ENCODE data around the gene MAMSTR.

DNA sequence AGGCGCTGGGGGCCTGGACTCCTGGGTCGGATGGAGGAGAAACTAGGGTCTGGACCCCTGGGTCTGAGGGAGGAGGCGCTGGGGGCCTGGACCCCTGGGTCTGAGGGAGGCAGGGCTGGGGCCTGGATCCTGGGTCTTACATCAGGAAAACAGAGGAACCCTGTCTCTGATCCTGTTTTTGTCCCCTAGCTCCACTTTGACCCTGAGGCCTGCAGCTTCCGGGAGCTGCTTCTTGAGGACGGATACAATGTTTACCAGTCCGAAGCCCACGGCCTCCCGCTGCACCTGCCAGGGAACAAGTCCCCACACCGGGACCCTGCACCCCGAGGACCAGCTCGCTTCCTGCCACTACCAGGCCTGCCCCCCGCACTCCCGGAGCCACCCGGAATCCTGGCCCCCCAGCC, 38.2 kb upstream of the MAMSTR start:
- no peak for TF ChIP-seq EZH2 (IDR thresholded peaks at IDR 0.05; ENCODE audit: insufficient read depth, poor library complexity, severe bottlenecking)
- TF ChIP-seq EZH2phosphoT487 (IDR thresholded peaks at IDR 0.05; ENCODE audit: insufficient read depth, low read depth) = no peak

Measured in GM23248 (cell line).